Renal pelvis (tissue), 4 donors: ENCODE data around the gene RPS15. TPM values are rescaled to one million over a fixed set of nuclear protein-coding genes. Genes with fewer than 3 reads are reported as not detected.
"Not testable (repeated sequence)": the region's sequence is repeated elsewhere in the genome, so short reads cannot be mapped to it uniquely, and the experiment has no call there.

ENCODE experiments used
- DNase-seq: peaks from one replicate; pipeline ENCODE4 v3.0.0-alpha.2; 2013
- polyA plus RNA-seq, 3 donors: library from polyadenylated mRNA; unstranded; fragments of 120-200 nt; gene quantifications; one replicate each; pipeline ENCODE4 v1.2.1, GENCODE V29; 2013; ENCODE audit not compliant: insufficient read length in 3 of 3

RPS15 gene
- polyA plus RNA-seq, 3 donors: 716 to 925 (median 791) TPM

- DNase-seq: no peak
Measured at GRCh38 chr19:1428738-1429391, 9.3 kb upstream of the RPS15 start.

GRCh38 chr19:1429750-1430149 is 8.4 kb upstream of the RPS15 start:
- no peak for DNase-seq

- no peak for DNase-seq
Measured at GRCh38 chr19:1430246-1430645, 8.0 kb upstream of the RPS15 start.

- DNase-seq: no peak
Measured at GRCh38 chr19:1431759-1432506, 6.3 kb upstream of the RPS15 start.

GRCh38 chr19:1432507-1432887 is 5.7 kb upstream of the RPS15 start:
- DNase-seq: no peak

GRCh38 chr19:1433119-1434039 is 4.8 kb upstream of the RPS15 start:
- no peak for DNase-seq

GRCh38 chr19:1434040-1434366 is 4.2 kb upstream of the RPS15 start:
- DNase-seq: no peak

GRCh38 chr19:1434577-1435060 is 3.6 kb upstream of the RPS15 start:
- no peak for DNase-seq

- DNase-seq: no peak
Measured at GRCh38 chr19:1435378-1435989, 2.7 kb upstream of the RPS15 start.

GRCh38 chr19:1437609-1438008 is 587 bp upstream of the RPS15 start:
- no peak for DNase-seq

GRCh38 chr19:1438933-1439354 is 748 bp downstream of the RPS15 start:
- no peak for DNase-seq

- DNase-seq: not testable (repeated sequence)
Measured at GRCh38 chr19:1439525-1440417, 1.6 kb downstream of the RPS15 start.

- no peak for DNase-seq
Measured at GRCh38 chr19:1440418-1440801, 2.2 kb downstream of the RPS15 start.

GRCh38 chr19:1441022-1441426 is 2.8 kb downstream of the RPS15 start:
- no peak for DNase-seq

- DNase-seq: no peak
Measured at GRCh38 chr19:1441677-1442438, 3.7 kb downstream of the RPS15 start.

- no peak for DNase-seq
Measured at GRCh38 chr19:1445185-1445931, 7.2 kb downstream of the RPS15 start.

- DNase-seq: no peak
Measured at GRCh38 chr19:1445932-1446712, 7.9 kb downstream of the RPS15 start.

- DNase-seq: no peak
Measured at GRCh38 chr19:1446713-1447481, 8.7 kb downstream of the RPS15 start.
